ENCODE results near the gene KIF16B.

The KIF16B gene

DNA sequence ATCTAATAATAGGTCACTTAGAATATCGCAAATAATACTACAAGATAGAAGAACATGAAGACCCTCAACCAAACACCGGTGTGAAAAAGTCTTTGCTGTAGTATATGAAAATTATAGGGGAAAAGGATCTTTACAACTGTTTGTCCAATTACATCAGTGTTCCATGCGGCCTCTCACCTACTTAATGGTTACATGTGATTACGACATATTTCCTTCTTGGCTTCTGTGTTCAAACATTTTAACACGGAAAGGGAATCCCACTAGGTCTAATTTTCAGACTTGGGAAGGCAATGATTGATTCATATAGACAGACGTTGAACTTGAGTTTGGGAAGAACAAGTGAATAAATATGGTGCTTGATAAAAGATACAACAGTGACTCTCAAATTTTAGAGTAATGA is 273.4 kb downstream of the KIF16B start:
- H3K27me3 ChIP-seq (ENCODE audit: insufficient read depth, low read length): no peaks in the 10 kb centered on the region
- H3K27ac ChIP-seq (ENCODE audit: low read depth, low read length): no peak overlapping the region
- no peak overlapping the region for H3K4me3 ChIP-seq (ENCODE audit: low read depth, low read length)
- no peak overlapping the region for H2AFZ ChIP-seq (ENCODE audit: low read length, unreplicated experiment)
- H3K4me1 ChIP-seq (ENCODE audit: control insufficient read depth, insufficient read depth, low read length, unreplicated experiment): no peaks in the 10 kb centered on the region
- no peaks in the 10 kb centered on the region for H3K36me3 ChIP-seq (ENCODE audit: insufficient read depth, low read length)
- H3K79me2 ChIP-seq (ENCODE audit: control insufficient read depth, insufficient read depth, low read length, unreplicated experiment): no peaks in the 10 kb centered on the region

DNA sequence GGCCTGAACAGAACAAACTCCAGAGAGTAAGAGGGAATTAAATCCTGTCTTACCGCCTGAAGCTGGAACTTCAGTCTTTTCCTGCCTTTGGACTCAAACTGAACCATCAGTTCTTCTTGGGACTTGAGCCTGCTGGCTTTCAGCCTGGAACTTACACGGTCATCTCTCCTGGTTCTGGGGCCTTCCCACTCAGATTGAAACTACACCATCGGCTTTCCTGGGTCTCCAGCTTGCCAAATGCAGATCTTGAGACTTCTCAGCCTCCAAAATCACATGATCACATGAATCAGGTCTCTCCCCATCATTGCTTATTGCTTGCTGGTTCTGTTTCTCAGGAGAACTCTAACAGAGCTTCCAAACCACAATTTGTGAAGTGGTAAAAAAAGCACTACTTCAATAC is 276.3 kb downstream of the KIF16B start:
- no peaks in the 10 kb centered on the region for H3K79me2 ChIP-seq (ENCODE audit: control insufficient read depth, insufficient read depth, low read length, unreplicated experiment)
- no peaks in the 10 kb centered on the region for H3K4me1 ChIP-seq (ENCODE audit: control insufficient read depth, insufficient read depth, low read length, unreplicated experiment)
- no peak overlapping the region for H3K4me3 ChIP-seq (ENCODE audit: low read depth, low read length)
- H2AFZ ChIP-seq (ENCODE audit: low read length, unreplicated experiment): no peak overlapping the region
- H3K27ac ChIP-seq (ENCODE audit: low read depth, low read length): no peak overlapping the region
- H3K27me3 ChIP-seq (ENCODE audit: insufficient read depth, low read length): no peaks in the 10 kb centered on the region
- no peaks in the 10 kb centered on the region for H3K36me3 ChIP-seq (ENCODE audit: insufficient read depth, low read length)

DNA sequence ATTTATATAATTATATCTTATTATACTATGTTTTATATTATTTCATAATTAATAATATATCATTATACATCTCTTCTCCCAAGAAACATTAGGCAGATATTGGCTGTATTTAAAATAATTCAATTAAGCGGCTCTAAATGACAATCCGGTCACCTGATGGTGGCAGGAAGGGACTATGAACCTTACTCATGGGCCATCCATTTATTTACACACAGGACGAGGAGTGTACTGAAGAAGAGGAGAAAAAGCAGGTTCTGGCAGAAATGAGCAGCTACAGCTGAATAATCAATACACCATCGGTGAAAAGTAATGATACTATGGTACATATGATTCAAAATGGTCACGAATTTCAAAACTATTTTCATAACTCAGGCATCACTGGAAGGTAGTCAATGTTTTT is 277.7 kb downstream of the KIF16B start:
- Histone ChIP-seq H3K27me3 (ENCODE audit: insufficient read depth, low read length) (no peaks in the 10 kb centered on the region), H2AFZ (ENCODE audit: low read length, unreplicated experiment) (no peak overlapping the region), H3K79me2 (ENCODE audit: control insufficient read depth, insufficient read depth, low read length, unreplicated experiment) (no peaks in the 10 kb centered on the region), H3K4me1 (ENCODE audit: control insufficient read depth, insufficient read depth, low read length, unreplicated experiment) (no peaks in the 10 kb centered on the region), H3K36me3 (ENCODE audit: insufficient read depth, low read length) (no peaks in the 10 kb centered on the region), H3K4me3 (ENCODE audit: low read depth, low read length) (no peak overlapping the region), H3K27ac (ENCODE audit: low read depth, low read length) (no peak overlapping the region)

DNA sequence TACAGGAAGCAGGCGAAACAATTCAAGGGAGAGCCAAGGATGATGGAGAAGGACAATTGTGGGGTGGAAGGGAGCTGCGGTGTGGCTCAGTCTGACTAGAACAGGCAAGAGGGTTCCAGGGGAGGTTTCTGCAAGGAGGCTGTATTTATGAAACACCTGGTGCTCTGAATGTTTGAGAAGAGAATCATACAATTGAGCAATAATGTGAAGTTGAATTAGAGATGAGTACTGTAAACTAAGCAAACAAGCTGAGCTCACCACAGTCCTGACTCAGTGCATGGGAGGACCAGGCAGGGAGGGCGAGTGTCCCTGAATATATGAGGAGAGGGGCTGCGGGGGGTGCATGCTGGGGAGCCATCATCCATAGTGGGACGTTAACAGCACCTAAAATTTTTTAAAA is 279.7 kb downstream of the KIF16B start:
- Histone ChIP-seq H3K4me1 (ENCODE audit: control insufficient read depth, insufficient read depth, low read length, unreplicated experiment) (no peaks in the 10 kb centered on the region), H3K79me2 (ENCODE audit: control insufficient read depth, insufficient read depth, low read length, unreplicated experiment) (no peaks in the 10 kb centered on the region), H3K27ac (ENCODE audit: low read depth, low read length) (no peak overlapping the region), H3K4me3 (ENCODE audit: low read depth, low read length) (no peak overlapping the region), H3K36me3 (ENCODE audit: insufficient read depth, low read length) (no peaks in the 10 kb centered on the region), H2AFZ (ENCODE audit: low read length, unreplicated experiment) (no peak overlapping the region), H3K27me3 (ENCODE audit: insufficient read depth, low read length) (no peaks in the 10 kb centered on the region)

DNA sequence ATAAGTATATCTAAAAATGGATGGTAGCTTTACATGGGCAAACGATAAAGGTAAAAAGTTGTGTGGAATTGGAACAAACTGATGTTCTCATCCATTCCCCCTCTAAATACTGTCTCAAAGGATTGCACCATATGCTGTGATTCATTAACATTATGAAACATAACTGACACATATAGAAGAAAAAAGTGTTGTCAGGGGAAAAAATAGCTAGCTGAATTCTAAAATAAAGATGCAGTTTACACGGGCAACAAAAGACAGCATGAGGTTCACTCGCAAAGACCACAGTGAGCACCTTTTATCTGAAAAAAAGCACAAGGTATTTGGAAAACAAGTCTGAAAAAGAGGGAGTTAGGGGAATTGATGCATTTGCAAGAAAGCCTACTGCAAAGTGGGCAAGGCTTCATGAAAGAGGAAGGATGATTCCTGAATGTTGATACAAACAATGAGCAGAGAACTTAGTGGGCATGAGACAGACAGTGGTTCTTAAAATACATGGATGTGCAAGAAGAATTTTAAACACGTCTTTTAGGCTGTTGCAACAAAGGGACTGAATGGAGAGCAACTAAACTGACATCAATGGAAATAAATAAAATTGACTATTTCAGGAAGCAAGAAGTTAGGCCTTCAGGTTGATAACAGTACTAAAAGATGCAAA is 280.9 kb downstream of the KIF16B start:
- Histone ChIP-seq H3K36me3 (ENCODE audit: insufficient read depth, low read length) (no peaks in the 10 kb centered on the region), H3K4me1 (ENCODE audit: control insufficient read depth, insufficient read depth, low read length, unreplicated experiment) (no peaks in the 10 kb centered on the region), H3K79me2 (ENCODE audit: control insufficient read depth, insufficient read depth, low read length, unreplicated experiment) (no peaks in the 10 kb centered on the region), H3K27ac (ENCODE audit: low read depth, low read length) (no peak overlapping the region), H3K27me3 (ENCODE audit: insufficient read depth, low read length) (no peaks in the 10 kb centered on the region), H2AFZ (ENCODE audit: low read length, unreplicated experiment) (no peak overlapping the region), H3K4me3 (ENCODE audit: low read depth, low read length) (no peak overlapping the region)

DNA sequence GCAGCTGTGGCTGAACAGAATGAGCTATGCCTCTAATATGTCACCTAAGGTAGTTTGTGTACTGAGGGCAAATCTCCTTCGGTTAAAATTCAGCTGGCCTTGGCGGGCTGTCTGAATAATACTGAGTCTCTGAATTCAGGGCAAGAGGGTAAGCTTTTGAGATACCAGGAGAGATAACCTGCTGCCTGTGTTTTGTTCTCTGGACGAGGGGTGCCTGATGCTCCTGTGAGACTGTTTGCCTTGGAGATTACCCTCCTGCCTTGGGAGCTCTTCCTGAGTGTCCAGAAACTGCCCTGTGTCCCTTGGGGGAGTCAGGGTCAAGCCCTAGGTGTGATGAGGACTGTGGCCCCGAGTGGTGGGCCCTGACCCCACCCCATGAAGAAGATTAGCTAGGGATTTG is 282.9 kb downstream of the KIF16B start:
- Histone ChIP-seq H3K79me2 (ENCODE audit: control insufficient read depth, insufficient read depth, low read length, unreplicated experiment) (no peaks in the 10 kb centered on the region), H3K4me3 (ENCODE audit: low read depth, low read length) (no peak overlapping the region), H3K36me3 (ENCODE audit: insufficient read depth, low read length) (no peaks in the 10 kb centered on the region), H3K27ac (ENCODE audit: low read depth, low read length) (no peak overlapping the region), H2AFZ (ENCODE audit: low read length, unreplicated experiment) (no peak overlapping the region), H3K4me1 (ENCODE audit: control insufficient read depth, insufficient read depth, low read length, unreplicated experiment) (no peaks in the 10 kb centered on the region), H3K27me3 (ENCODE audit: insufficient read depth, low read length) (no peaks in the 10 kb centered on the region)

DNA sequence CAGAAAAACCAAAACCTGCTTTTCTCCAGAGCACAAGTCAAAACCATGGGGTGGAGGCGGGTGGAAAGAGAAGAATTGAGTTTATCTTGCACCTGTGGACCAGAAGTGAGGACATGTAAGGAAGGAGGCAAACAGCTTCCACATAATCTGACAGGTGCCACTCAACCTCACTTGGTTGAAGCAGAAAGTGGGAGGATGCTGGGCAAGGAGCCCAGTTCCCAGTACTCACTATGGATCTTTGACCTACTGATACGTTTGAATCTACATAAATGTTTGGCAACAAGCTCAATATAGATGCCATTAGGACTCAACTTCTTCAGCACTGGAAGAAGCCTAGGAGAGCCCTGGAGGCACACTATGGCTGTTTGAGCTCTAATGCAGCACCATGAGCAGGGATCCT is 285.5 kb downstream of the KIF16B start:
- Histone ChIP-seq H2AFZ (ENCODE audit: low read length, unreplicated experiment) (no peak overlapping the region), H3K4me1 (ENCODE audit: control insufficient read depth, insufficient read depth, low read length, unreplicated experiment) (no peaks in the 10 kb centered on the region), H3K27me3 (ENCODE audit: insufficient read depth, low read length) (no peaks in the 10 kb centered on the region), H3K79me2 (ENCODE audit: control insufficient read depth, insufficient read depth, low read length, unreplicated experiment) (no peaks in the 10 kb centered on the region), H3K36me3 (ENCODE audit: insufficient read depth, low read length) (no peaks in the 10 kb centered on the region), H3K4me3 (ENCODE audit: low read depth, low read length) (no peak overlapping the region), H3K27ac (ENCODE audit: low read depth, low read length) (no peak overlapping the region)

DNA sequence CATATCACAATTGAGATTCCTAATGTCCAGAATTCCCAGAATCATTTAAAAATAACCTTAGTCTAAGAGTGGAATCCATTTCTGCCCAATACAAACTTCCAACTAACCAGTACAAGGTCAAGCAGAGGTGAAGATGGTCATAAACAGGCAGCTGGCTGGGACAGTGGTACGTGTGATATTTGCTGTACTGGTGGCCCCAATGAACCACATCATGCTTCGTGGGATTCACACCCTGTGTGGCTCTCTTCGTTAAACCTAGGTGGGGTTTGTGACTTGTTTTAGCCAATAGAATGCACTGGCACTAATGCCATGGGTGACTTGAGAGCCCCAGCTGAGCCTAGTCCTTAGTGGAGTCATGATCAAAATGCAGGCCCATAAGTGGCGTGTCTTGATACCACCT is 286.6 kb downstream of the KIF16B start:
- H2AFZ ChIP-seq (ENCODE audit: low read length, unreplicated experiment): no peak overlapping the region
- H3K36me3 ChIP-seq (ENCODE audit: insufficient read depth, low read length): no peaks in the 10 kb centered on the region
- no peaks in the 10 kb centered on the region for H3K4me1 ChIP-seq (ENCODE audit: control insufficient read depth, insufficient read depth, low read length, unreplicated experiment)
- no peak overlapping the region for H3K27ac ChIP-seq (ENCODE audit: low read depth, low read length)
- no peaks in the 10 kb centered on the region for H3K79me2 ChIP-seq (ENCODE audit: control insufficient read depth, insufficient read depth, low read length, unreplicated experiment)
- no peak overlapping the region for H3K4me3 ChIP-seq (ENCODE audit: low read depth, low read length)
- no peaks in the 10 kb centered on the region for H3K27me3 ChIP-seq (ENCODE audit: insufficient read depth, low read length)

DNA sequence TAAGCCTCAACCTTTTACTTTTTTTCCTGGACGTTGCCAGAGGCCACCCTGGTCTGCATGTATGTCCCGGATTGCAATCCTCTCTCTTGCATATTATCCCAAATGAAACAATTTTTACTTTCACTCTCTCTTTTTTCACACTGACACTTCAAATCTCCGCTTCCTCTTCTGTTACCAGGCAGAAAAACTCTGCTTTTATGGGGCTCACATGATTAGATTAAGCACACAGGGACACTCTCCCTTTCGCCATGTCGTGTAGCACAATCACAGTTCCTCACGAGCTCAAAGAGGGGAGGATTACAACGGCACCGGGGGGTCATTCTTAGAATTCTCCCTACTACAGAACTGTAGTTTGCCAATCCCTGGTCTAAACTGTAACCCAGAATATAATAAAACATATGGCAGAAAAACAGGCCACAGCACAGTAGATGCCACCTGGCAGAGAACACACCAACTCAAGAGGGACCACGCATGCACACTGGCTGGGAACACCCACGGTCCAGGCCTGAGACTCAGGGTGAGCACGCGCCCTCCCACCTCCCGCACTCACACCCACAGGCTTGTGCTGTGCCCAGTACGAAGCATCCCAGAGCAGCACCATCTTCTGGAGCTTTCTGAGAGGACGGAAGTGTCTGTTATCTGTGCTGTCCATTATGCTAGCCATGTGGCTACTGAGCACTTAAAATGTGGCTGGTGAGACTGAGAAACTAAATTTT is 288.7 kb downstream of the KIF16B start:
- Histone ChIP-seq H2AFZ (ENCODE audit: low read length, unreplicated experiment) (no peak overlapping the region), H3K36me3 (ENCODE audit: insufficient read depth, low read length) (no peaks in the 10 kb centered on the region), H3K27me3 (ENCODE audit: insufficient read depth, low read length) (no peaks in the 10 kb centered on the region), H3K27ac (ENCODE audit: low read depth, low read length) (no peak overlapping the region), H3K4me3 (ENCODE audit: low read depth, low read length) (no peak overlapping the region), H3K4me1 (ENCODE audit: control insufficient read depth, insufficient read depth, low read length, unreplicated experiment) (no peaks in the 10 kb centered on the region), H3K79me2 (ENCODE audit: control insufficient read depth, insufficient read depth, low read length, unreplicated experiment) (no peaks in the 10 kb centered on the region)

DNA sequence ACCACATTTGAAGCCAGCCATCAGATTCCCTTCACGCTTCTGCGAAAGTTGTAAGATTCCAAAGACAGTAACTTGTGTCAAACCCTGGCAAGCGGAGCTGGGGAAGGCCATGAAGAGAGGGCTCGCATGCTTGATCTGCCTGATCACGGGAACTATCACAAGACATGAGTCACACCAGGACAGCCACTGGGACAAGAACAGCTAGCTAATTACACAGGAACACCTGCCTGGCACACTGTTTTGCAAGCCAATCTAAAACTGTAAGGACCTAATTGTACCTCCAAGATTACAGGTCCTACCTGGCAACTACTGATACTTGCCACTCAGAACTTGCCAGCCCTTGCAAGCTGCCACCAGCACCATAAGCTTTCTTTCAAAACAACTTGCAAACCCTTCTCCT is 289.3 kb downstream of the KIF16B start:
- no peaks in the 10 kb centered on the region for H3K4me1 ChIP-seq (ENCODE audit: control insufficient read depth, insufficient read depth, low read length, unreplicated experiment)
- no peaks in the 10 kb centered on the region for H3K79me2 ChIP-seq (ENCODE audit: control insufficient read depth, insufficient read depth, low read length, unreplicated experiment)
- H3K4me3 ChIP-seq (ENCODE audit: low read depth, low read length): no peak overlapping the region
- H2AFZ ChIP-seq (ENCODE audit: low read length, unreplicated experiment): no peak overlapping the region
- H3K27ac ChIP-seq (ENCODE audit: low read depth, low read length): no peak overlapping the region
- no peaks in the 10 kb centered on the region for H3K27me3 ChIP-seq (ENCODE audit: insufficient read depth, low read length)
- H3K36me3 ChIP-seq (ENCODE audit: insufficient read depth, low read length): no peaks in the 10 kb centered on the region

DNA sequence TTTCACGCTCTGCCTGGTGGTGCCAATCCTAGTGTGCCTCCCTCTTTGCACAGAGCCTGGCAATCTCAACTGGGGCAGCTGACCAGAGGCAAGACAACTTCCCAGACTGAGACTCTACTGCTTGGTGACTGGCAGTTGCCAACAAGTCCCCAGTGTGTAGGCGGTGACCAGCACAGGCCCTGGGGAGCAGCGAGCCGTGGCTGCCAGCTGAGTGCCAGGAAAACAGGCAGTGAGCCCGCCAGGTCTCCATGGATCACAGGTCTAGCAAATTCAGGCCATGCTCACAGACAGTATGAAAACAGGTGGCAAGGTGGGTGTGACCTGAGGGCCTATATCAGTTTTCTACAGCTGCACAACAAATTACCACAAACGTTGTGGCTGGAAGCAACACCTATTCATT is 289.9 kb downstream of the KIF16B start:
- H2AFZ ChIP-seq (ENCODE audit: low read length, unreplicated experiment): no peak overlapping the region
- no peaks in the 10 kb centered on the region for H3K79me2 ChIP-seq (ENCODE audit: control insufficient read depth, insufficient read depth, low read length, unreplicated experiment)
- no peak overlapping the region for H3K4me3 ChIP-seq (ENCODE audit: low read depth, low read length)
- H3K36me3 ChIP-seq (ENCODE audit: insufficient read depth, low read length): no peaks in the 10 kb centered on the region
- H3K27ac ChIP-seq (ENCODE audit: low read depth, low read length): no peak overlapping the region
- H3K27me3 ChIP-seq (ENCODE audit: insufficient read depth, low read length): no peaks in the 10 kb centered on the region
- no peaks in the 10 kb centered on the region for H3K4me1 ChIP-seq (ENCODE audit: control insufficient read depth, insufficient read depth, low read length, unreplicated experiment)
